Measurements from ENCODE around the gene GPNMB.
"Not testable (repeated sequence)": the region's sequence is repeated elsewhere in the genome, so short reads cannot be mapped to it uniquely, and the experiment has no call there.

Gene GPNMB

DNA sequence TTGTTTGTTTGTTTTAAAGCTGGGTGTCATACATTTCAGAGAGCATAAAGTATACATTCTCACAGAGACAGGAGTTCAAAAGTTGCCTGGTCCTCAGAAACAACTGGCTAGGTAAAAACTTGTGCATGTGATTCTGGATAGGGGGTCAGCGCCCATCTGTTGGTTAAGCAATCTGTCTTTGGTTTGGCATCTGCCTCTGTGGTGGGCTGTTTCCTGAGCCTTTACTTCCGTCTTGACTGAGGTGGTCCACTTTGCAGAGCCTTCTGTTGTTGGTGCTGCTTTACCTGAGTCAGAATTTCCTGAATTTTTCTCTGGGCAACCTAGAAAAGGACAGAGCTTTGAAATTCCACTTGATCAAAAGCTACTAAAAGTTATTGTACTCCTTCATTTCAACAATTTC lies 65.6 kb downstream of the GPNMB start:
- DNase-seq = not testable (repeated sequence)

DNA sequence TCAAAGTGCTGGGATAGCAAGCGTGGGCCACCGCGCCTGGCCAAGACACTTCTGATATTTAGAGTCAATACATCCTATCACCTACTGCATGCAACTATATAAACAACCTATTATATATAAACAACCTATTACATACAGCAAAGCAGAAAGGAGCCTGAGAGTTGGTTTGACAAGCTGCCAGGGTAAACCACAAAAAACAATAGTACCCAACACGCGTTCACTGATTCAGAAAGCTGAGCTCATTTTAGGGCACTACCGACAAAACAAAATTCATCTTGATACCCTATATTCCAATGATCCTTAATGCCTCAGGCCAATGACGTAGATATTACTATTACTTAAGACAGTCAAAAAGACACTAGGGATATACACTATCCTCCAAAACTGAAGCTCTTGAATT lies 68.8 kb downstream of the GPNMB start:
- no peak for DNase-seq
